ENCODE data around the gene PAX5. TPM values are rescaled to one million over a fixed set of nuclear protein-coding genes. Genes with fewer than 3 reads are reported as not detected.

Gene PAX5
- polyA plus RNA-seq, 1 donor from 2014 or later: not detected

DNA sequence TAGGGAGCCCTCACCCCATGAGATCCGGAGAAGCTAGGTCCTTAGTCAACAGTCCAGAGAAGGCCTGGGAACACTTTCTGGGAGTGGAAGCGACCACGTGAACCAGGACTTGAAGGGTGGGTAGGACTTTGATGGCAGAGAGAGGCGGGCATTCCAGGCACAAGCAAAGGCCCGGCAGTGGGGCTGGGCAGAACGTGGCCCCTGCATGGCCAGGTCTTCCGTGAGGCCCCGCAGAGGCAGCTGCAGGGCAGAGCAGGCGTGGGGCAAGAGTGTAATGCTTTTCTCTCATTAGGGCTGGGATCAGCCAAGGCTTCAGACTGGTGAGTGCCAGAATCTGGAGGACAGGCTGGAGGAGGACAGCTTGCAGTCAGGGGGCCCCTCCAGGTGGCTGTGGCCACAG lies 184.1 kb downstream of the PAX5 start:
- Histone ChIP-seq H4K20me1 (ENCODE audit: insufficient read depth) (no peaks in the 10 kb centered on the region), H3K9ac (ENCODE audit: low read length) (no peak overlapping the region), H3K27me3 (ENCODE audit: insufficient read depth, low read depth, low read length) (no peaks in the 10 kb centered on the region), H3K9me3 (ENCODE audit: low read length) (no peaks in the 10 kb centered on the region), H3K9me2 (ENCODE audit: insufficient read depth, low read length) (no peaks in the 10 kb centered on the region), H3K4me2 (ENCODE audit: low read length) (no peak overlapping the region), H3F3A (ENCODE audit: insufficient read depth, low read length, poor library complexity, severe bottlenecking) (no peaks in the 10 kb centered on the region), H3K36me3 (ENCODE audit: insufficient read depth, low read length) (no peaks in the 10 kb centered on the region), H3K4me3 (ENCODE audit: low read length) (no peak overlapping the region), H3K27ac (ENCODE audit: low read length) (no peak overlapping the region), H3K79me2 (replicated peaks; ENCODE audit: insufficient read depth, low read length) (no peaks in the 10 kb centered on the region), H2AFZ (ENCODE audit: low read depth, low read length) (no peak overlapping the region)
- TF ChIP-seq MXI1 (conservative IDR thresholded peaks at IDR 0.05; ENCODE audit: poor library complexity, severe bottlenecking) (no peak), POLR2AphosphoS5 (IDR thresholded peaks at IDR 0.05) (no peak), EZH2 (IDR thresholded peaks at IDR 0.05; ENCODE audit: borderline replicate concordance, insufficient read depth, low read length, poor library complexity, severe bottlenecking) (no peak), TAF1 (IDR thresholded peaks at IDR 0.05; ENCODE audit: low read depth) (no peak), CTCF (IDR thresholded peaks at IDR 0.05; ENCODE audit: poor library complexity, severe bottlenecking) (no peak), RAD21 (conservative IDR thresholded peaks at IDR 0.05) (no peak), SMC3 (conservative IDR thresholded peaks at IDR 0.05; ENCODE audit: poor library complexity) (no peak)

GRCh38 chr9:36848946-36849345 lies 185.1 kb downstream of the PAX5 start:
- TF ChIP-seq MXI1 (conservative IDR thresholded peaks at IDR 0.05; ENCODE audit: poor library complexity, severe bottlenecking) (no peak), EP300 (conservative IDR thresholded peaks at IDR 0.05; ENCODE audit: poor library complexity, severe bottlenecking) (no peak)
- Histone ChIP-seq H2AFZ (ENCODE audit: low read depth, low read length) (no peak overlapping the region), H3K79me2 (replicated peaks; ENCODE audit: insufficient read depth, low read length) (no peaks in the 10 kb centered on the region), H3K4me2 (ENCODE audit: low read length) (no peak overlapping the region), H3K27me3 (ENCODE audit: insufficient read depth, low read depth, low read length) (no peaks in the 10 kb centered on the region), H3F3A (ENCODE audit: insufficient read depth, low read length, poor library complexity, severe bottlenecking) (no peaks in the 10 kb centered on the region), H3K27ac (ENCODE audit: low read length) (no peak overlapping the region), H3K9ac (ENCODE audit: low read length) (no peak overlapping the region), H3K36me3 (ENCODE audit: insufficient read depth, low read length) (no peaks in the 10 kb centered on the region), H4K20me1 (ENCODE audit: insufficient read depth) (no peaks in the 10 kb centered on the region), H3K9me2 (ENCODE audit: insufficient read depth, low read length) (no peaks in the 10 kb centered on the region), H3K9me3 (ENCODE audit: low read length) (no peaks in the 10 kb centered on the region), H3K4me3 (ENCODE audit: low read length) (no peak overlapping the region)

DNA sequence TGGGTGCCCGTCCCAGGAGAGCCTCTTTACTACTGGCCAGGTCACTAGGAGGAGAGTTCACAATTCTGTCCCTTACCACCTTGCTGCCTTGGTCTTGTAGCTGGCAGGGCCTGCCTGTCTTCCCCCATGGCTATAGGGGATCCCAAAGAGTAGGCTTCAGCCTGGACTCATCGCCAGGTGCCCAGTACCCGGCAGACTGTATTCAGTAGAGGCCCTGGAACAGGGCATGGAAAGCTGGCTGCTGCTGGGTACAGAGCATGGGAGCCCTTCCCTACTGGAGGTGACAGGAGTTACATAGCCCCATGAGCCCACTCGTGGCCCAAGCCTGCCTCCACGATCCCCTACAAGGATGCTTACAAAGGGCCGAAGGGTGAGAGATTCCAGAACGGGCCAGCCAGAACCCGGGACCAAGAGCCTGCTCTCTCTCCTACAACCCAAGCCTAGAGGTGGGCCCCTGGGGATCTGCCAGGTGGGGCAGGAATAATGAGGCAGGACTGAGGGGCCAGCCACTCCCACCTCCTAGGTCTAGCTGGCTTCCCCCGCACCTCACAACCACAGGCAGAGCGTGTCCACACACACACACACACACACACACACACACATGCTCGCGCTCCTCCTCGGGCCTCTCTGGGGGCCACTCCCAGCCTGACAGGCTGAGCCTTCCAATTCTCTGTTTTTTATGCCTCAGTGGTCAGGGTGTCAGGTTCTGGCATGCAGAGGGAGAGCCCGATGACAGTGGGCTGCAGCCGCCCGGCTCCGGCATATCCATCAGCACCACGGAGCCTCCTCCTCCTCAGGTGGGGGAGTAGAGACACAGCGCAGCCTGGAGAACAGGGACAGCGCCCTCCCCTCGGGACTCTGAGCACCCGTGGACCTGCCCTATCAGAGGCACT lies 186.0 kb downstream of the PAX5 start:
- no peak overlapping the region for H3K4me3 ChIP-seq (ENCODE audit: low read length)
- H3K36me3 ChIP-seq (ENCODE audit: insufficient read depth, low read length): no peaks in the 10 kb centered on the region
- H2AFZ ChIP-seq (ENCODE audit: low read depth, low read length): no peak overlapping the region
- H3F3A ChIP-seq (ENCODE audit: insufficient read depth, low read length, poor library complexity, severe bottlenecking): no peaks in the 10 kb centered on the region
- no peaks in the 10 kb centered on the region for H3K79me2 ChIP-seq (replicated peaks; ENCODE audit: insufficient read depth, low read length)
- H3K9ac ChIP-seq (ENCODE audit: low read length): no peak overlapping the region
- no peaks in the 10 kb centered on the region for H3K27me3 ChIP-seq (ENCODE audit: insufficient read depth, low read depth, low read length)
- no peaks in the 10 kb centered on the region for H3K9me2 ChIP-seq (ENCODE audit: insufficient read depth, low read length)
- H3K4me2 ChIP-seq (ENCODE audit: low read length): no peak overlapping the region
- H3K9me3 ChIP-seq (ENCODE audit: low read length): no peaks in the 10 kb centered on the region
- H4K20me1 ChIP-seq (ENCODE audit: insufficient read depth): no peaks in the 10 kb centered on the region
- H3K27ac ChIP-seq (ENCODE audit: low read length): no peak overlapping the region
- TF ChIP-seq EP300 (conservative IDR thresholded peaks at IDR 0.05; ENCODE audit: poor library complexity, severe bottlenecking): no peak
- no peak for TF ChIP-seq EZH2 (IDR thresholded peaks at IDR 0.05; ENCODE audit: borderline replicate concordance, insufficient read depth, low read length, poor library complexity, severe bottlenecking)
- no peak for TF ChIP-seq CTCF (IDR thresholded peaks at IDR 0.05; ENCODE audit: poor library complexity, severe bottlenecking)
- no peak for TF ChIP-seq TAF1 (IDR thresholded peaks at IDR 0.05; ENCODE audit: low read depth)
- TF ChIP-seq RAD21 (conservative IDR thresholded peaks at IDR 0.05): no peak
- no peak for TF ChIP-seq SMC3 (conservative IDR thresholded peaks at IDR 0.05; ENCODE audit: poor library complexity)
- TF ChIP-seq MXI1 (conservative IDR thresholded peaks at IDR 0.05; ENCODE audit: poor library complexity, severe bottlenecking): no peak
- TF ChIP-seq, protein P1, sequence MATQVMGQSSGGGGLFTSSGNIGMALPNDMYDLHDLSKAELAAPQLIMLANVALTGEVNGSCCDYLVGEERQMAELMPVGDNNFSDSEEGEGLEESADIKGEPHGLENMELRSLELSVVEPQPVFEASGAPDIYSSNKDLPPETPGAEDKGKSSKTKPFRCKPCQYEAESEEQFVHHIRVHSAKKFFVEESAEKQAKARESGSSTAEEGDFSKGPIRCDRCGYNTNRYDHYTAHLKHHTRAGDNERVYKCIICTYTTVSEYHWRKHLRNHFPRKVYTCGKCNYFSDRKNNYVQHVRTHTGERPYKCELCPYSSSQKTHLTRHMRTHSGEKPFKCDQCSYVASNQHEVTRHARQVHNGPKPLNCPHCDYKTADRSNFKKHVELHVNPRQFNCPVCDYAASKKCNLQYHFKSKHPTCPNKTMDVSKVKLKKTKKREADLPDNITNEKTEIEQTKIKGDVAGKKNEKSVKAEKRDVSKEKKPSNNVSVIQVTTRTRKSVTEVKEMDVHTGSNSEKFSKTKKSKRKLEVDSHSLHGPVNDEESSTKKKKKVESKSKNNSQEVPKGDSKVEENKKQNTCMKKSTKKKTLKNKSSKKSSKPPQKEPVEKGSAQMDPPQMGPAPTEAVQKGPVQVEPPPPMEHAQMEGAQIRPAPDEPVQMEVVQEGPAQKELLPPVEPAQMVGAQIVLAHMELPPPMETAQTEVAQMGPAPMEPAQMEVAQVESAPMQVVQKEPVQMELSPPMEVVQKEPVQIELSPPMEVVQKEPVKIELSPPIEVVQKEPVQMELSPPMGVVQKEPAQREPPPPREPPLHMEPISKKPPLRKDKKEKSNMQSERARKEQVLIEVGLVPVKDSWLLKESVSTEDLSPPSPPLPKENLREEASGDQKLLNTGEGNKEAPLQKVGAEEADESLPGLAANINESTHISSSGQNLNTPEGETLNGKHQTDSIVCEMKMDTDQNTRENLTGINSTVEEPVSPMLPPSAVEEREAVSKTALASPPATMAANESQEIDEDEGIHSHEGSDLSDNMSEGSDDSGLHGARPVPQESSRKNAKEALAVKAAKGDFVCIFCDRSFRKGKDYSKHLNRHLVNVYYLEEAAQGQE (IDR thresholded peaks at IDR 0.05; ENCODE audit: borderline replicate concordance): no peak
- TF ChIP-seq POLR2AphosphoS5 (IDR thresholded peaks at IDR 0.05): no peak
